GM18861 (cell line): Measurements from ENCODE around the gene TFEB.

Source experiments
- ATAC-seq: cut with Tn5 transposase; IDR thresholded peaks from one replicate; pipeline ENCODE4 v1.9.1; 2021; ENCODE audit not compliant: unreplicated experiment

Gene TFEB

DNA sequence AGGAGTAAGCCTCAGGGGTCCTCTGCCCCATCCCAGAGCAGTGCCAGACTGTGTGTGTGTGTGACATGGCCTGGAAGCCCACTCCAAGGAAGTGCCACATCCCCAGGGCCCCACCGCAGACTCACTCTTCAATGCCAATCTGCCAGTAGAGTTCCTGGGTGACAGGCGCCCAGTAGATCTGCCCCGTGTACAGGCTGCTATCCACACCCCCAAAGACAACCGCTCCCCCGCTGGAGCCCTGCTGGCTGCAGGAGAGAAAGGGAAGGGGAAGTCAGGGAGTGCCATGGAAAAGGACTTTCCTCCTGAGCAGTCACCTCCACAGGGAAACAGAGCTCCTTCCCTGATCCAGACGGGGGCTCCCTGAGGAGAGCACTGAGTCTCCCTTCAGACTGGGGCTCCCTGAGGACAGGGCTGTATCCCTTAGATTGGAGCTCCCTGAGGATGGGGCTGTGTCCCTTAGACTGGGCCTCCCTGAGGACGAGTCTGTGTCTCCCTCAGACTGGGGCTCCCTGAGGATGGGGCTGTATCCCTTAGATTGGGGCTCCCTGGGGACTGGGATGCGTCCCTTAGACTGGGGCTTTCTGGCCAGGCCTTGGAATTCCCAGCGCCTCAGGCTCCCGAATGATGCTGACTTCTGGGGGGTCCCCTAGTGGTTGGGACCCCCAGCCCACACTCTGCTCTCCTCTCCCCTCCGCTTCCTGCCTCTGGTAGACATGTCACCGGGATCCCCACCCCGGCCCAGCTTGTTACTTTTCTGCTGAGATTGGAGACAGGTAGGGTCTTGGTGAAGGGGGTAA lies 5.2 kb upstream of the TFEB start:
- ATAC-seq: no peak

DNA sequence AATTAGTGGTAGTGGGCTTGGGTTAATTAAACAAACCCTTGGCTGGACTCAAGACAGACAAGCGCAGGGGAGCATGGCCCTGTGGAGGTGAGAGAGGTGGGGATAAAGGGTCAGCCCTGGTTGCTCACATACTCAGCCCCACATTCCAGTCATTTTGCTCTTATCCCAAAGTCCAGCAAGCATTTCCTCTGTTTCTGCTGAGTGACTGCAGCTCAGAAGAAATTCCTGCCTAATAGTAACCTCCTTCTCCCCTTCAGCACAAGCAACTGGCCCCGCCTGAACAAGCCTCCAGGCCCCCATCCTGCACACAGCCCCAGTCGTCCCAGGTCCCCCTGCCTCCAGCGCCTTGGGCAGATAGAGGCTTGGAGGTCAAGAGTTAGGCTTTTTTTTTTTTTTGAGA lies 3.6 kb upstream of the TFEB start:
- ATAC-seq: no peak

DNA sequence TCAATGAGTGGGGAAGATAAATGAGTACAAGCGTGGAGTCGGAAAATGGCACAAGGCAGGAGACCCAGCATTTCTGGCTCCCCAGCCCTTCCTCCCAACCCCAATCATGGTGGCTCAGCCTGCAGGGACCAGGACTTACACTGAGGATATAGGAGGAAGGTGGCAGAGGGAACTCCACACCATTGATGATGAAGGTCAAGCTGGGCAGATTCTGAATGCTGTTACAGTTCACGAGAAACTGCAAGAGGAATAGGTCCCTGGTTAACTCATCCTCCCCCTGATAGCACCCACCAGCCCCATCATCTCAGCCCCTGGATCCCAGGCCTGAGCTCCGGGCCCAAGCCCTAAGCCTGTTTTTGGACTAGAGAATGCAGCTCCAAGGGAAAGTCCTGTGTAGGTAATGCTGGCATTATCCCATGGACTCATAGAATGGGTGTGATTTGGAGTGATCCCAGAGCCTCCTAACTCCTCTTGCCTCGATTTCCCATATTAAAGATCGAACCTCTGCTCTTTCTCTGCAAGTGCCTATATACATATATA lies 2.3 kb upstream of the TFEB start:
- no peak for ATAC-seq

DNA sequence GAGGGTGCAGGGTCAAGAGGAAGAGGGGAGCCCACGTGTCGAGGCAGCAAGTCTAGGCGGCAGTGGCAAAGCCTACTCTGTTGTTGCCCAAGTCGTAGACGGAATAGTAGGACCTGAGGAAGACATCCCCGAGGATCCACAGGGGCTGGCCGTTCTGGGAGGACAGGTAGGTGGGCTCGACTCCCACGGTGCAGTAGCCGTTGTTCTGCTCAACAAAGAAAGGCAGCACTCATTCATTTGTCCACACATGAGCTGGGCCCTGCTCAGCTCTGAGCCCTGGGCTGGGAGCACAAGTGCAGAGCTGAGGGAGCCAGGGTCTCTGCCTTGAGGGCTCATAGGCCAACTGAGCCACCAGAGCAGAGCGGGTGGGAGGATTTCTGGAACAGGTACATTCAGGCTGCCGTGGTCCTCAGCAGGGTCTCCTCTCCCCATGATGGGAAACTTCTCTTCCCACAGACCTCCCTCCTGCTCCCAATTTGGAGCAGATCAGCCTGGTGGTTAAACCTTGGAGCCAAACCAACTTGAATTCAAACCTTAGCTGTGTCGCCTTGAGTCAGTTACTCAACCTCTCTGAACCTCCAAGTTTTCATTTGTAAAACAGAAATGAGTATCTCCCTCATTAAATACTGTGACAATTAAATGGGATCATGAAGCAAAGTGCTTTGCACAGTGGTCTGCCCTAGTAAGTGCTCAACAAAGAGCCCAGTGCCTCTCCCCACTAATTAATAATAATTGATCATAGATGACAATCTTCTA lies 1.6 kb upstream of the TFEB start:
- no peak for ATAC-seq

DNA sequence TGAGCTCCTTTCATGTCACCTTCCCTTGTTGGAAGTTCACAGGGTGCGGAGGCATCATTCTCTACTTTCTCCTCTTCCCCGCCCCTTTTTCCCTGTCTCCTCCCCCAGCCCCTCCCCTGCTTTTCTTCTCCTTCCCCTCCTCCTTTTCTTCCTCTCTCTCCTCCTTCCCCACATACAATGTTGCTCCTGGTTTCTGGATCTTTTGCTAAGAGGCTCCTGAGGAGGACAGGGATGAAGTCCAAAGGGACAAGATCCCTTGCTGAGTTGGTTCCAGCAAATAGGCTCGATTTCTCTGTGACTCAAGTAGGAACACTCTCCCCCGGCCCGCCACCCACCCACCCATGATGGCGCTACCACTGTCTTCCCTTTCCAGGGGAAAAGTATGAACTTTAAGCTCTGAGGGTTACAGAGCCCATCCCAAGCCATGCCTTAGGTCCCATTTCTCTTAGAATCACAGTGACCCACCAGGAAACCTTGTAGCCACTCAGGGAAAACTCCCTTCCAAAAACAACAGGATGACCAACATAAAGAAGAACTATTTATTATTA lies 852 bp upstream of the TFEB start:
- ATAC-seq: no peak

DNA sequence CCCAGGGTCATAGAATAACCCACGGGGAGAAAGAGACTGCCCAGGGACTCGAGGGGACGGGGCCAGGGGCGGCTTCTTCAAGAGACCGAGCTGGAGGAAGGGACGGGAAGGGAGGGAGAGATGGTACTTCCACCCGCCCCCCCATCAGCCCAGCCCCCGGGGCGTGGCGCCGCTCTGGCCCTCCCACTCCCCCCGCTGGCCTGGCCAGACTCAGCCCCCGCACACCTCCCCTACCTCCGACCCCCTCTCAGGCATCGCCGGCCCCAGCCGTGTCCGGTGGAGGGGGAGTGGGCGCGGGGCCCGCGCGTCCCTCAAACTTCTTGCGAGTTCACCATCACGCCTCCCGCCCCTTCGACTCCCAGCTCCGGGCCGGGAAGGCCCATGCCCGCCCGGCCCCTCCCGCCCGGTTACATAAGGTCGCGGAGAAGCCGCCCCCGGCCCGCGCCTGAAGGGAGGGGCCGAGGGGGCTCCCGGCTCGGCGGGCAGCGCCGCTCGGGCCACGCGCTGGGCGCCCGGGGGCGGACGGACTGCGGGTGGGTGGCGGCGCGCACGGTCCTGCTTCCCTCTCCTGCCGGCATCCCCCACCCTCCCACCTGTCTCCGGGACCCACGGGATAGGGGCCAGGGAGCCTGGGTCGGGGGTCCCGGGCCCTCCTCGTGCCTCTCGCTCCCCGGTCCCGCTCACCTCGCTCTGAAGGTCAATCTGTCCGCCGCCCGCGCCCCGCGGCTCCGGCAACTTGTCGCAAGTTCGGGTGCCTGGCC lies 562 bp downstream of the TFEB start:
- ATAC-seq: peak; percentile 7

DNA sequence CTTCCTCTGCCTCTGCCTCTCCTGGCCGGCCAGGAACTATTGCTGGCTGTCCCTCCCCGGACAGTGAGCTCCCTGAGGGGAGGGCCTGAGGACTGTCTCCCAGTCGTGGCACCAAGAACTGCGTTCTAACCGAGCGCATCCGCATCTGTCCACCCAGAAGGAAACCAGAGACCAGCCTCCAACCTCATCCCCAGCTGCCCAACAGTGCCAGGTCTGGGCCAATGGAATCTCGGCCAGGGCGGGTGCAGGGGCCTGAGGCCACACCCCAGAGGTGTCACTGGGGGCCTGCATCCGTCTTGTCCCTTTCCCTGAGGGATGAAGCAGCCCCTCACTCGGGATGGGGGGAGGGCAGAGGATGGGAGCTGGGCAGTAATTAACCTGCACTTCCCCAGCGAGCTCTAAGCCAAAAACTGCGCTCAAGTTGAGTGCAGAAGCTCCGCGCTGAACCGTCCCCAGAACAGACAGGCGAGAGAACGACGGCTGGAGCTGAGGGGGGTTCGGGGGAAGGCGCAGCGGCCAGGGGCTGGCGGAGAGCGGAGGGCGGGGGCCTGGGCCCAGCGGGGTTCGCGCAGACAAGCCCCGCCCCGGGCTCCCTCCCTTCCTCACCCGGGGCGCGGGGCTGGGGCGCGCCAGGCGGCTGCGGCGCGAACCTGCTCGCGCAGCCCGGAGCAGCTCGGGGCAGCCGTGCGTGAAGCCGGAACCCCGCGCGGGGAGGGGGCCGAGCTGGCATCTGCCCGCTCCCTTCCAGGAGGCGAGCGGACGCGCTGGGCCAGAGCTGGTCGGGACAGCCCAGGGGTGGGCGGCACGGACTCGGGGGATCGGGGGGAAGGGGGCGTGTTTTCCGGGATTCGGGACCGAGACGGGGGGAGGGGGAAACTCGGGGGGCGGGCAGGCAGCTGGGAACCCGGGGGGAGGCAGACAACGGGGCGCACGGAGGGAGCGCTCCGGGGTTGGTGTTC lies 1.4 kb downstream of the TFEB start:
- ATAC-seq: peak; percentile 25

DNA sequence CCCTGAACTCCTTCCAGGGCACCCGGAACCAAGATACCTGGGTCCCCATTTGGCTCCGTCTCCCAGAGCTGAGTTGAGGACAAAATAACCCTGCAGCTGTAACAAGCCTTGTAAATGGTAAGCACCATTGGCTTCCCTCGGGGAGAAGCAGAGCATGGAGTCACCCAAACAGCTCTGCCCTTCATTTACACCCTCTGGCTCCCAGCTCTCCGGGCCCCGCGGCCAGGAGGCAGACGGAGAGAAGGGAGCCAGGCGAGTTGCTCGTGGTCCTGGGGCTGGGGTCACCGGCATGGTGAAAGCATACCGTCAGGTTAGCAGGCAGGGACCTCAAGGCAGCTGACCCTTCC lies 2.1 kb downstream of the TFEB start:
- no peak for ATAC-seq

DNA sequence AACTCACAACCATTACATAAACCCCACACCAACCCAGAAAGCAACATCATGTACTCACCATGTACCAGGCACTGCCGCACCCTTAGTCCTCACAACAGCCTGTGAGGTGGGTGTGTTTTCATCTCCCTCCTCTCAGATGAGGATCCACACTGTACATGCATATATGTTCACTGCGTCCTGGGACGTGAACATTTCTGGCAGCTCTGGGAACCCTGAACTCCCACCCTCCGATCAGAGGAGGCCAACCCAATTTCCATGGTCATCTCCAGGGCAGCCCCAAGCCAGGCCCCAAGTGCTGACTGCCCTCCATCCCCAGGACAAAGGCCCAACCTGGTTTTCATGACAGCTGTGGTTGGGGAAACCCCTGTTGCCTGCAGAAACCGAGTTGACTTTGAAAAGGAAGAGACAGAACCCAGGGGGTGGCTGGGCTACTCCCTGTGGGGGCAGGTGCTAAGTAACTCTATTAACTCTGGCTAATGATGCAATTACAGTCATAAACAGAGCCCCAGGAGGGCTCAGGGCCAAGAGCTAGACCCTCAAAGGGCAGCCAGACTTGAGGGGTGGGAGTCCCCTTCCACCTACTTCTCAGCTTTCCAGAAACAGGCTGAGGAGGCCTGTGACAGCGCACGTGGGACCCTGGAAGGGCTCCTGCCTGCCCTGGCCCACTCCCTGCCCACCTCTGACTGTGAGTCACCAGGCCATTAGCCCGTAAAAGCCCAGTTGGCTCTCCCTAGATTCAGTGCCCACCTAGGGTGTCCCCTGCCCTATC lies 2.6 kb downstream of the TFEB start:
- ATAC-seq: peak; percentile 24

DNA sequence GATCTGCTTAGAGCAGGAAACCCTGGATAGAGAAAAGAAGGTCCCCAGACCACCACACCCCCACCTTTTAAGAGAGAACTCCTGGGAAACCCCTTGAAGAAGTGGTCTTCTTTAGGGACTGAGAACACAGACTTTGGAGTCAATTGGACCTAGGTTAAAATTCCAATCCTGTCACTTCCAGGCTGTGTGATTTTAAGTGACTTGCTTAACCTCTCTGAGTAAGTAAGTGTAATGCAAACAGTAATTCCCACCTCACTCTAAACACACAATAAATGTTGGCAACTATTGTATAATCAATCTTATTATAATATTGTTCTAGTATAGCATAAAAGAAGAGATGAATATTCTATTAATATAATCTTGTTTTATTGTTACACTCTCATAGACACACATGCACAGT lies 3.3 kb downstream of the TFEB start:
- ATAC-seq: no peak

DNA sequence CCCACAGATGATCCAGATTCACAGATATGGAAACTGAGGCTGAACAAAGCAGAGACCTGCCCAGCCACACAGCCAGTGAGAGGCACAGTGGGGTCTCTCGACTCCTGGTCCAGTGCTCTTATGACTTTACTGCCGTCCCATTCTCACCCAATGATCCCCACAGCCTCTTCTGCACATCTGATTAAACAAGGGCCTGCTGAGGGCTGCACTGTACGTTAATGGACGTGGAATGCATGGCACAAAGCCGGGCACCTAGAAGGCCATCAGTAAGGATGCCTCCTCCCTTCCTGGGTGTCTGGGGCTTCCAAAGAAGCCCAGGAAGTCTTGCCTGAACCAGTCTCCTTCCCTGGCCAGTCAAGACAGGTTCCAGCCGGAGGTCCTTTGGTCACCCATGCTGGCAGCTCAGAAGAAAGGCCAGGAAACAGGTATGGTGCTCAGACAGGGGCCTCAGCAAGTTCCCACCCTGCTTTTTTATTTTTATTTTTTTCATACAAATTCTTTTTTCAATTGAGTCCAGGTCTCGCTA lies 3.8 kb downstream of the TFEB start:
- ATAC-seq: no peak

DNA sequence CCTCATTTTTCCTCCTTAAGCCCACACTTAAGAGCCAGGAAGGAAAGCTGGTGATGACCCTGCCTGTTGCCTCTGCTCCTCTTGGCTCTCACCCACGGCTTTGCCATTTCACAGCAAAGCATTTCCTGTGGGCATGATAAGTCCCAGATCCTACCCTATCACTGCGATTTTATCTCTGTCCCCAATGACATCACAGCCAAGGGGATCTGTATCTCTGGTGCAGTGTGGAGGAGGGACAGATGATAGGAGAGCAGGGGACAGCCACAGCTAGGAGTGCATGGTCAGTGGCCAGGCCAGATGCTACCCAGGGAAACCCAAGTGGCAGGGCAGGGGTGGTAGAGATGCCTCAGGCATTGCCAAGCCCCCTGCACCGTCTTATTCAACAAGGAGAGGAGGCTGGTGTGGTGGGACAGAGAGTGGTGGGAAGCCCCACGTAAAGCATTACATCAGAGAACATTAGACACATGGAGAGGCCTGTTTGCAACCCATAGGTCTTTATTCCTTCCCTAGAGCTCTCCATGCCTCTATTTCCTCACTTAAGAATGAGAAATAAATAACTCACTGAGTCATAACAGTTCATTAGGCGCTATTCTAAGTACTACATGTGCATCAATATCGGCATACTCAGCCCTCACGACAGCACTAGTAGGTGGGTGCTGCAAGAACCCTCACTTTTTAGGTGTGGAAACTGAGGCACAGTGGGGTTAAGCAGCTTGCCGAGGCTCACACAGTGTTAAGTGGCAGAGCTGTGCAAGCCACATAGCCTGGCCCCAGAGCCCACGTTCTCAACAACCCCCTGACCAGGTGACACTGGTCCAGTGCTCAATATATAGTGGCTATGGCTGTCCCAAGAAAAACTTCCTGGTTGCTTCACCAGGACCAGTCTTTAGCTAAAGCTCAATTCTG lies 4.6 kb downstream of the TFEB start:
- no peak for ATAC-seq

DNA sequence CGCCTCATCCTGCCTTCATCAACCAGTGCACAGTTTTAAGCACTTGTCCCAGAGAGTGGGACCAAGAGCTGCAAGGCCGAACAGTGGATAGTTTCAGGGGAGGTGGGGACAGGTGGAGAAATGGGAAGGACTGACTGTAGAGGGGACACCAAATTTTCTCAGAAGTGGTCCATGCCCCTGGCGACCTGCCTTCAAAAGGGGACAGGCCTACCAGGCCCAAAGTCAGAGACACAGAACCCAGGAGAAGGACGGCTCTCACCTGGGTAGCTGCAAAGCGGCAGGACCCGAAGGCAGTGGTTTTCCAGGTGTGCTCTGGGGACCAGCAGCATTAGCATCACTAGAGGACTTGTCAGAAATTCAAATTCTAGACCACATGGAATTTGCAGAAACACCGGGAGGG lies 5.8 kb downstream of the TFEB start:
- ATAC-seq: no peak

DNA sequence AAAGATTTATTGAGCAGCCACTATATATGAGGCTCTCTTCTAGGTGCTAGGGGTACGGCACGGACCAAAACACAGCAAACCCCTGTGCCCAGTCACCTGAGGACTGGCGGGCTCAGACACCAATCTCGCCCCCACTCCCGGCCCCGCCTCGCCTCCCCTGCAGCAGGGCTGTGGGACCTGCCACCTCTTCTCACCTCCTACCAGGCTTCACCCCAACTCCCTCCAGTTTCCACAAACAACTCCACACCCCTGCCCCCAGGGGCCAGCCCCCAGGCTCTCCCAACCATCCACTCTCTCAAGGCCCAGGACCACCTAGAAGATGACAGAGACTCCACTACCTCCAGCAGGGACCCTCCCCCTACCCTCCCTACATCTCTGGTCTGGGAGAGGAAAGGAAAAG lies 6.5 kb downstream of the TFEB start:
- no peak for ATAC-seq

DNA sequence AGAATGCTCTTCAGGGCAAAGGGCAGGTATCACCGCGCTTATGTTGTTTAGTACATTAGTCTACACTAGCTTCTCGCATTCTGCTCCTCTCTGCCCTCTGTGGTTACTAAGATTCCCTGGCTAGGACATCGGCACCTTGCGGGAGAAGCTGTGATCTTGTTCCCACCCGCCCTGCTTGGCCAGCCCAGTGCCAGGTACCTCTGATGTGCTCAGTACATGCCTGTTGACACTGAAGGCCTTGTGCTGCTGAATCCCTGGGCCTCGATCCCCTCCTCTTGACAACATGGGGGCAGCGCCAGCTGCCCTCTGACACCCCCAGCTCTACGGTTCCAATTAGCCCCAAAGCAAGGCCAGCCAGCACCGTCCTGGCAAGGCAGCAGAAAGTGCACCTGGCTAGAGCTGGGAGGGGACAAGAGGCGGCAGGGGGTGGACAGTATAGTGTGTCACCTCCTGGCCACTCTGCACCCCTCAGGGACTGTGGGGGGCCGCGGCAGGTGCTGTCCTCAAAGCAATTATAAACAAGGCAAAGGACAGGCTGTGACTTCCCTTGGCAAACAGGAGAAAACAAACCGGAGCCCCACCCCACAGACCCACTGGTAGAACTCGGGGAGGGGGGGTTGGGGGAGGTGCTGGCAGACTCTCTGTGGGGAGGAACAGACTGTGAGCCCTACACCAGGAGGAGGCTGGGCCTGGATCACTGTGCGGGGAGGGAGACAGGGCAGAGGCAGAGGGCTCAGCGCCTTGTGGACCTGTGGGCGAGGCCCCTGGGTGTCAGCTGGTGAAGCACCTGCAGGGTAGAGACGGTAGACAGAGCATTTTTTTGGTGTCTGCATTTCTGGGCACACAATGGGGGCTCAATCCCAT lies 7.1 kb downstream of the TFEB start:
- ATAC-seq: no peak

DNA sequence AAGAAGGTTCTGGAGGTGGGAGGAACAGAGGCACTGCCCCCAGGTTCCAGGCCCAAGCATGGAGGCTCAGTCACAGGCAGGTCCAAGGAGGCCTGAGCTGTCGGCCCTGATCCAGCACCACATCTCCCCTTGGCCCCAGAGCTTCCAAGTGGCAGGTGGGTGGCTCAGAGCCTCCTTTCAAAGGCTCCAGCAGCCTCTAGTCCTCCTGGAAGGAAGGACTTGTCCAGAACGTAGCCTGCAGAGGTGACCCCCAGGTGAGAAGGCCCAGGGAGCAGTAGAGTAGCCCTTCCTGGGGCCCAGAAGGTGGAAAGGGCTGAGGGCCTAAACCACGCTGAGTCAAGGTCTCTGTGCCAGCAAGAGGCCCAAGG lies 7.7 kb downstream of the TFEB start:
- ATAC-seq: no peak

DNA sequence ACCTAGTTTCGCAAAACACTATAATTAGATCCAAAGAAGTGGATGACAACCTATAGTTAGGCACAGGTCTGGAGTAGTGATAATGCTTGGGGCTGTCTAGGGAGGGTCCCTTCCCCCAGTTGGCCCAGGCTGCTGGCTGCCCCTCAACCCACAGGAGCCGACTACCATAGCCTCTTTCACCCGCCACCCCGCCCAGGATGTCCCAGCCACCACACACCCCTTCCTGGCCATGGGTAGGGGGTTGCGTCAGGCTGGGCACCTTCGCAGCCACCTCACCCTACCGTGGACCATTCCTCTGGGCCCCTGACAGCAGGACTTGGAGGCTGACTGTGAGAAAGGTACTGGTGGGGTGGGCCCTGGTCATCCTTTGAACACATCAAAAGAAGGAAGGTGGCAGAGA lies 8.5 kb downstream of the TFEB start:
- ATAC-seq: no peak
